Smooth muscle cell (in vitro differentiated cells): Measurements from ENCODE around the gene CSF1. TPM values are rescaled to one million over a fixed set of nuclear protein-coding genes. Genes with fewer than 3 reads are reported as not detected.

Source experiments
- DNase-seq: peaks from one replicate; lab custom pipeline; 2025; ENCODE audit not compliant: unreplicated experiment; lab: John Stamatoyannopoulos, UW
- H2AFZ ChIP-seq: fragments of 200-600 bp; sonication (generic); 2 replicates; pipeline ENCODE4 v1.6.0; 2016; ENCODE audit warnings: antibody characterized with exemption, low read depth, mild to moderate bottlenecking
- H3F3A ChIP-seq: fragments of 200-600 bp; sonication (generic); 2 replicates; pipeline ENCODE4 v1.6.0; 2017; ENCODE audit warnings: antibody characterized with exemption, low read depth
- H3K27ac ChIP-seq: fragments of 200-600 bp; sonication (generic); 2 replicates; pipeline ENCODE4 v1.5.1; 2016; ENCODE audit warnings: low read depth, mild to moderate bottlenecking
- H3K27me3 ChIP-seq: fragments of 200-600 bp; sonication (generic); 2 replicates; pipeline ENCODE4 v1.6.1; 2016; ENCODE audit warnings: low read depth, mild to moderate bottlenecking
- H3K36me3 ChIP-seq: fragments of 200-600 bp; sonication (generic); 2 replicates; pipeline ENCODE4 v1.5.1; 2016; ENCODE audit warnings: low read depth
- H3K4me1 ChIP-seq: fragments of 200-600 bp; sonication (generic); 2 replicates; pipeline ENCODE4 v1.5.1; 2016; ENCODE audit warnings: low read depth
- H3K4me2 ChIP-seq: fragments of 200-600 bp; sonication (generic); 2 replicates; pipeline ENCODE4 v1.6.0; 2016; ENCODE audit warnings: mild to moderate bottlenecking
- H3K4me3 ChIP-seq: fragments of 200-600 bp; sonication (generic); 2 replicates; pipeline ENCODE4 v1.5.1; 2016; ENCODE audit warnings: mild to moderate bottlenecking
- H3K79me2 ChIP-seq: fragments of 200-600 bp; sonication (generic); 2 replicates; pipeline ENCODE4 v1.6.0; 2016; ENCODE audit warnings: low read depth, mild to moderate bottlenecking
- H3K9ac ChIP-seq: fragments of 200-600 bp; sonication (generic); 2 replicates; pipeline ENCODE4 v1.6.0; 2016; ENCODE audit warnings: low read depth
- H3K9me3 ChIP-seq: fragments of 200-600 bp; sonication (generic); replicated peaks from 2 replicates; pipeline ENCODE4 v1.5.1; 2016; ENCODE audit warnings: low read depth
- H4K20me1 ChIP-seq: fragments of 200-600 bp; sonication (generic); 2 replicates; pipeline ENCODE4 v1.6.0; 2016; ENCODE audit warnings: low read depth
- WGBS: methylation state at CpG from one replicate; pipeline ENCODE4 v1.1.7; 2016; ENCODE audit warnings: low lambda C conversion rate; 5-methylcytosine and 5-hydroxymethylcytosine counted together
- polyA plus RNA-seq: library from polyadenylated mRNA; unstranded; fragments of >200 nt; fragmentation: Nextera tagmentation; extraction: Ambion mirVana; gene quantifications from 2 replicates; pipeline ENCODE4 v1.2.1, GENCODE V29; 2016
- total RNA-seq: library from RNA; depleted of rRNA; stranded (reverse); fragments of >200 nt; gene quantifications from 2 replicates; pipeline ENCODE4 v1.2.3, GENCODE V29; 2014
- TF ChIP-seq, protein P1 (sequence below): fragments of 200-600 bp; sonication (generic); IDR thresholded peaks from 2 replicates; pipeline ENCODE4 v1.5.1; 2017; ENCODE audit warnings: borderline replicate concordance, mild to moderate bottlenecking, antibody characterized with exemption; ENCODE audit not compliant: insufficient read depth, poor library complexity, severe bottlenecking

The CSF1 gene
- total and polyA plus RNA-seq, 2 experiments from 2014 or later: 22.4 to 30.9 TPM

DNA sequence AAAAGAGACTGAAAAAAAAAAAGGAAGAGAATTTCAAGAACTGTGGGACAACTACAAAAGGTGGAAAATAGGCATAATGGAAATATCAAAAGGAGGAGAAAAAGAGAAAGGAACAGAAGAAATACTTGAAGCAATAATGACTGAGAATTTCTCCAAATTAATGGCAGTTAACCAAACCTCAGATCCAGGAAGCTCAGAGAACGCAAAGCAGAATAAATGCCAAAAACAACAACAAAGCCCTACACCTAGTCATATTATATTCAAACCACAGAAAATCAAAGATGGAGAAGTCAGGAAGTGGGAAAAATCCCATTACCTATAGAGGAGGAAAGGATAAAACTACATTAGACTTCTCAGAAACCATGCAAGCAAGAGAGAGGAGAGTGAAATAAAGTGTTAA, 53.2 kb downstream of the CSF1 start:
- Histone ChIP-seq H3K4me2 (no peak overlapping the region), H3K9me3 (no peaks in the 10 kb centered on the region), H3K27me3 (no peaks in the 10 kb centered on the region), H4K20me1 (no peaks in the 10 kb centered on the region), H3K36me3 (no peaks in the 10 kb centered on the region), H3K9ac (no peak overlapping the region), H3F3A (no peaks in the 10 kb centered on the region), H3K4me3 (no peak overlapping the region), H2AFZ (no peak overlapping the region), H3K27ac (no peak overlapping the region), H3K79me2 (no peaks in the 10 kb centered on the region), H3K4me1 (peaks cover 29% of the 10 kb centered on the region)
- DNase-seq: no peak
- WGBS: 96% methylated on average over 1 of the region's 1 CpG
- TF ChIP-seq, protein P1, sequence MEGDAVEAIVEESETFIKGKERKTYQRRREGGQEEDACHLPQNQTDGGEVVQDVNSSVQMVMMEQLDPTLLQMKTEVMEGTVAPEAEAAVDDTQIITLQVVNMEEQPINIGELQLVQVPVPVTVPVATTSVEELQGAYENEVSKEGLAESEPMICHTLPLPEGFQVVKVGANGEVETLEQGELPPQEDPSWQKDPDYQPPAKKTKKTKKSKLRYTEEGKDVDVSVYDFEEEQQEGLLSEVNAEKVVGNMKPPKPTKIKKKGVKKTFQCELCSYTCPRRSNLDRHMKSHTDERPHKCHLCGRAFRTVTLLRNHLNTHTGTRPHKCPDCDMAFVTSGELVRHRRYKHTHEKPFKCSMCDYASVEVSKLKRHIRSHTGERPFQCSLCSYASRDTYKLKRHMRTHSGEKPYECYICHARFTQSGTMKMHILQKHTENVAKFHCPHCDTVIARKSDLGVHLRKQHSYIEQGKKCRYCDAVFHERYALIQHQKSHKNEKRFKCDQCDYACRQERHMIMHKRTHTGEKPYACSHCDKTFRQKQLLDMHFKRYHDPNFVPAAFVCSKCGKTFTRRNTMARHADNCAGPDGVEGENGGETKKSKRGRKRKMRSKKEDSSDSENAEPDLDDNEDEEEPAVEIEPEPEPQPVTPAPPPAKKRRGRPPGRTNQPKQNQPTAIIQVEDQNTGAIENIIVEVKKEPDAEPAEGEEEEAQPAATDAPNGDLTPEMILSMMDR: no peak

DNA sequence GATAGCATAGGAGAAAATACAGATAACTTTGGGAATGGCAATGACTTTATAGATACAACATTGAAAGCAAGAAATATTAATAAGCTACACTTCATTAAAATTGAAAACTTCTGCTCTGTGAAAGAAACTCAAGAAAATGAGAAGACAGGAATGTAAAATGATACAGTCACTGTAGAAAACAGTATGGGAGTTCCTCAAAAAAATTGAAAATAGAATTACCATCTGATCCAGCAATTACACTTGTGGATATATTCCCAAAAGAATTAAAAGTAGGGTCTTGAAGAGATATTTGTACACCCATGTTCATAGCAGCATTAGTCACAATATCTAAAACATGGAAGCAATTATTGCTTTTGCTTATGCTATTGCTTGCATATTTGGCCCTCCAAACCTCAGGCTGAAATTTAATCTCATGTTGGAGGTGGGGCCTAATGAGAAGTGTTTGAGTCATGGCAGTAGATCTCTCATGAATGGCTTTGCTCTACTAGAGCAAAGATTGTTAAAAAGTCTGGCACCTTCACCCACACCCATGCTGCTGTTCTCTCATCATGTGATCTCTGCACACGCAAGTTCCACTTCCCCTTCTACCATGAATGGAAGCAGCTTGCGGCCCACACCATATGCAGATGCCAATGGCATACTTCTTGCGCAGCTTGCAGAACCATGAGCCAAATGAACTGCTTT, 58.6 kb downstream of the CSF1 start:
- H3K79me2 ChIP-seq: no peaks in the 10 kb centered on the region
- 94% methylated on average over 3 of the region's 3 CpGs for WGBS
- no peak overlapping the region for H3K4me2 ChIP-seq
- no peak for DNase-seq
- no peak overlapping the region for H3K4me3 ChIP-seq
- H3K9me3 ChIP-seq: no peaks in the 10 kb centered on the region
- no peak overlapping the region for H3K9ac ChIP-seq
- no peaks in the 10 kb centered on the region for H3K27me3 ChIP-seq
- H4K20me1 ChIP-seq: no peaks in the 10 kb centered on the region
- H3K36me3 ChIP-seq: no peaks in the 10 kb centered on the region
- TF ChIP-seq, protein P1: no peak
- H3K27ac ChIP-seq: no peak overlapping the region
- H3F3A ChIP-seq: no peaks in the 10 kb centered on the region
- no peaks in the 10 kb centered on the region for H3K4me1 ChIP-seq
- H2AFZ ChIP-seq: no peak overlapping the region

DNA sequence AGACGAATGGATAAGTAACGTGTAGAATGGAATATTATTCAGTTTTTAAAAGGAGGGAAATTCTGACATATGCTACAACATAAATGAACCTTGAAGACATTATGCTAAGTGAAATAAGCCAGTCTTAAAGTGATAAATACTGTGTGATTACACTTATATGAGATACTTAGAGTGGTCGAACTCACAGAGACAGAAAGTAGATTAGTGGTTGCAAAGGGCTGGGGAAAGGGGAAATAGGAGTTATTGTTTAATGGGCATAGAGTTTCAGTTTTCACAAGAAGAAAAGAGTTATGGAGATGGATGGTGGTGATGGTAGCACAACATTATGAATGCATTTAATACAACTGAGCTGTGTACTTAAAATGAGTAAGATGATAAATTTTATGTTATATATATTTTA, 59.3 kb downstream of the CSF1 start:
- TF ChIP-seq, protein P1: no peak
- Histone ChIP-seq H2AFZ (no peak overlapping the region), H3K79me2 (no peaks in the 10 kb centered on the region), H3K4me2 (no peak overlapping the region), H3K9me3 (no peaks in the 10 kb centered on the region), H3K4me3 (no peak overlapping the region), H3K36me3 (no peaks in the 10 kb centered on the region), H3K27ac (no peak overlapping the region), H3K9ac (no peak overlapping the region), H4K20me1 (no peaks in the 10 kb centered on the region), H3K4me1 (no peaks in the 10 kb centered on the region), H3K27me3 (no peaks in the 10 kb centered on the region), H3F3A (no peaks in the 10 kb centered on the region)
- no peak for DNase-seq
- 84% methylated on average over 3 of the region's 3 CpGs for WGBS

DNA sequence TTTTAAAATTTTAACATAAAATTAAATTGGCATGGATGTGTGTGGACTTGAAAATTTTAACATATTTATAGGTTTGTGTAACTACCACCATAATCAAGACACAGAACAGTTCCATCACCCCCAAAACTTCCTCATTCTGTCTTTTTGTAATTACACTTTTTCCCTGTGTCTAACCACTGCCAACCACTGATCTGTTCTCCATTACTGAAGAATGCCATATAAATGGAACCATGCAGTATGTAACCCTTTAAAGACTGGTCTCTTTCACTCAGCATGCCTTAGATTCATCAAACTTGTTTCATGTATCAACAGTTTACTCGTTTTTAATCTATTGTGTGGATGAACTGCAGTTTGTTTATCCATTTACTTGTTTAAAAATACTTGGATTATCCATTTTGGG, 60.9 kb downstream of the CSF1 start:
- no peak for DNase-seq
- no peak overlapping the region for H3K9ac ChIP-seq
- H3K79me2 ChIP-seq: no peaks in the 10 kb centered on the region
- H3K27me3 ChIP-seq: no peaks in the 10 kb centered on the region
- no peaks in the 10 kb centered on the region for H3K9me3 ChIP-seq
- no peak overlapping the region for H2AFZ ChIP-seq
- H3K27ac ChIP-seq: no peak overlapping the region
- no peak overlapping the region for H3K4me3 ChIP-seq
- H4K20me1 ChIP-seq: no peaks in the 10 kb centered on the region
- H3K4me2 ChIP-seq: no peak overlapping the region
- no peaks in the 10 kb centered on the region for H3F3A ChIP-seq
- WGBS: 31% methylated on average over 1 of the region's 1 CpG
- no peaks in the 10 kb centered on the region for H3K36me3 ChIP-seq
- H3K4me1 ChIP-seq: no peaks in the 10 kb centered on the region
- TF ChIP-seq, protein P1: no peak
